HG02623 (cell line): ENCODE results near the gene SRRM5.
"Not testable (repeated sequence)": the region's sequence is repeated elsewhere in the genome, so short reads cannot be mapped to it uniquely, and the experiment has no call there.

Source experiments
- ATAC-seq: cut with Tn5 transposase; IDR thresholded peaks from one replicate; pipeline ENCODE4 v1.9.1; 2021; ENCODE audit warnings: moderate library complexity; ENCODE audit not compliant: unreplicated experiment

The SRRM5 gene

GRCh38 chr19:43636121-43636683 is 24.3 kb downstream of the SRRM5 start:
- no peak for ATAC-seq

GRCh38 chr19:43638214-43638994 is 26.5 kb downstream of the SRRM5 start:
- ATAC-seq: no peak

- no peak for ATAC-seq
These were observed 27.2 kb downstream of the SRRM5 start for GRCh38 chr19:43638995-43639518.

- ATAC-seq: no peak
These were observed 27.9 kb downstream of the SRRM5 start, which contains the start of gene CADM4 for GRCh38 chr19:43639519-43640423. CADM4 (minus strand) TSS chr19:43639850; CDS start chr19:43639790, 60 bp downstream.

GRCh38 chr19:43640424-43640757 is 28.5 kb downstream of the SRRM5 start:
- ATAC-seq: no peak

GRCh38 chr19:43641333-43641732 is 29.4 kb downstream of the SRRM5 start:
- no peak for ATAC-seq

GRCh38 chr19:43642531-43642930 is 30.6 kb downstream of the SRRM5 start:
- ATAC-seq: no peak

- ATAC-seq: no peak
These were observed 31.4 kb downstream of the SRRM5 start for GRCh38 chr19:43643326-43643725.

GRCh38 chr19:43644181-43644580 is 32.3 kb downstream of the SRRM5 start:
- no peak for ATAC-seq

GRCh38 chr19:43648633-43649032 is 36.7 kb downstream of the SRRM5 start:
- ATAC-seq: no peak

- no peak for ATAC-seq
These were observed 37.6 kb downstream of the SRRM5 start for GRCh38 chr19:43649514-43649913.

GRCh38 chr19:43650276-43650675 is 38.4 kb downstream of the SRRM5 start:
- ATAC-seq: not testable (repeated sequence)

GRCh38 chr19:43651758-43652545 is 40.1 kb downstream of the SRRM5 start:
- ATAC-seq: no peak

GRCh38 chr19:43652546-43652874 is 40.6 kb downstream of the SRRM5 start:
- ATAC-seq: no peak

- ATAC-seq: no peak
These were observed 44.5 kb downstream of the SRRM5 start for GRCh38 chr19:43656436-43656835.

GRCh38 chr19:43658001-43658400 is 46.1 kb downstream of the SRRM5 start:
- no peak for ATAC-seq

GRCh38 chr19:43658494-43658893 is 46.6 kb downstream of the SRRM5 start:
- no peak for ATAC-seq

GRCh38 chr19:43660301-43660970 is 48.5 kb downstream of the SRRM5 start:
- ATAC-seq: no peak

GRCh38 chr19:43660971-43661360 is 49.1 kb downstream of the SRRM5 start:
- ATAC-seq: no peak

GRCh38 chr19:43662487-43662886 is 50.6 kb downstream of the SRRM5 start:
- no peak for ATAC-seq
